HG02623 (cell line): ENCODE measurements around the gene GPAT3.

Experiments
- ATAC-seq: cut with Tn5 transposase; IDR thresholded peaks from one replicate; pipeline ENCODE4 v1.9.1; 2021; ENCODE audit warnings: moderate library complexity; ENCODE audit not compliant: unreplicated experiment

The GPAT3 gene

GRCh38 chr4:83639849-83640493 is 104.1 kb downstream of the GPAT3 start:
- no peak for ATAC-seq

- ATAC-seq, result no peak
Measured at GRCh38 chr4:83643036-83643435, 107.1 kb downstream of the GPAT3 start.

GRCh38 chr4:83644677-83645659 is 109.1 kb downstream of the GPAT3 start:
- ATAC-seq, result peak; percentile 54

GRCh38 chr4:83646538-83647239 is 110.8 kb downstream of the GPAT3 start:
- no peak for ATAC-seq

- no peak for ATAC-seq
Measured at GRCh38 chr4:83651846-83652245, 115.9 kb downstream of the GPAT3 start.
